RCC 7860 (cell line): ENCODE measurements around the gene CLEC3A.
A peak's percentile ranks its signal among the peaks of the same experiment; 100 is the strongest.
"Not testable (repeated sequence)": the region's sequence is repeated elsewhere in the genome, so short reads cannot be mapped to it uniquely, and the experiment has no call there.

Source experiments
- DNase-seq: peaks from one replicate; pipeline ENCODE4 v3.0.0-alpha.2; 2015; ENCODE audit warnings: low spot score
- FAIRE-seq: peaks from 2 replicates; lab custom pipeline; 2012; peaks lifted over from hg19 to GRCh38; lab: Jason Lieb, UNC

The CLEC3A gene, protein sequence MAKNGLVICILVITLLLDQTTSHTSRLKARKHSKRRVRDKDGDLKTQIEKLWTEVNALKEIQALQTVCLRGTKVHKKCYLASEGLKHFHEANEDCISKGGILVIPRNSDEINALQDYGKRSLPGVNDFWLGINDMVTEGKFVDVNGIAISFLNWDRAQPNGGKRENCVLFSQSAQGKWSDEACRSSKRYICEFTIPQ

DNA sequence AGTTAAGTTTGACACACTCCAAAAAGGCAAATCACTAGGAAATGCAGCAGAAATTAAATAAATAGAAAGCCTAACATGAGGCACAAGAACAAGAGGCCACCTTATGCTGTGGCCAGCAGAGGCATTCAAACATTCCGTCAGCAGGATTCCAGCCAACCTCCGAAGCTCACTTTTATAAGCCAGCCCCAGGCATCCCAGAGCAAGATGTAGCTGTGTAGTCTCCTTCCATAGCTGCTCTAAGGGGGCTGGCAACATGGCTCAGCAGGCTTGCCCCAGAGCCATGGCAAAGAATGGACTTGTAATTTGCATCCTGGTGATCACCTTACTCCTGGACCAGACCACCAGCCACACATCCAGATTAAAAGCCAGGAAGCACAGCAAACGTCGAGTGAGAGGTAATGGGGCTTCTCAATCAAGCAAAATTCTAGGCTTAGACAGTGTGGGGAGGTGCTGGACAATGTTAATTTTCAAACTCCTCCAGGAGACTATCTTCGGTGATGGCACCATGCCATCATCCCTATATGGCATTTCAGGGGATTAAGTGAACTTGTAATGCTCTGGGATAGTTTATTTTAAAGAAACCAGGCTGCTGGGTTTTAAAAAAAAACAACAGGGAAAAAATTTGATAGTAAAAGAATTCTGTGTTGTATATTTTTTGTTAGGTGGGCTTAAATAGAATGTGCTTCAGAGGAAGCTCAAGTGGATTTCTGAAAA, at the start of gene CLEC3A:
TSS of gene CLEC3A (plus strand) at position 202 of the 714 bp plus-strand sequence. CDS start at position 281, 79 bp downstream.
- no peak for DNase-seq
- no peak for FAIRE-seq

GRCh38 chr16:77974883-77975282, 47.5 kb upstream of the CLEC3A start:
- no peak for DNase-seq
- FAIRE-seq = no peak

DNA sequence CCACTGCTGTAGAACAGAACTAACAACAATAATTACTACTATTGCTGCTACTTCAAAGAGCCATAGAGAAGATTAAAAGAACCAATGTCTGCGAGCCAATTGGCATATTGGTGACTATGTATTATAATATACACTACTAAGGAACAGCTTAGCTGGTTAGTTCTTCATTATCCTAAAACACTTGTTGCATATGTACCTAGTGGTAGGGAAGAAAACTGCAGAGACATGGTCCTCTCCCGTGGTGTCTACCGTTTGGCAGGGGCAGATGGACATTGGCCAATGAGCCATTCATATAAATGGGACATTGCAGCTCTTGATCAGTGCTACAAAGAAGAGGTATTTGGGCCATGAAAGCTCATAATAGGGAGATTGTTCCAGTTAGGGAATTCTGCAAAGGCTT, 46.4 kb upstream of the CLEC3A start:
- DNase-seq (no peak), FAIRE-seq (no peak)

- DNase-seq (no peak), FAIRE-seq (no peak)
Observed at GRCh38 chr16:77977339-77977738, 45.0 kb upstream of the CLEC3A start.

DNA sequence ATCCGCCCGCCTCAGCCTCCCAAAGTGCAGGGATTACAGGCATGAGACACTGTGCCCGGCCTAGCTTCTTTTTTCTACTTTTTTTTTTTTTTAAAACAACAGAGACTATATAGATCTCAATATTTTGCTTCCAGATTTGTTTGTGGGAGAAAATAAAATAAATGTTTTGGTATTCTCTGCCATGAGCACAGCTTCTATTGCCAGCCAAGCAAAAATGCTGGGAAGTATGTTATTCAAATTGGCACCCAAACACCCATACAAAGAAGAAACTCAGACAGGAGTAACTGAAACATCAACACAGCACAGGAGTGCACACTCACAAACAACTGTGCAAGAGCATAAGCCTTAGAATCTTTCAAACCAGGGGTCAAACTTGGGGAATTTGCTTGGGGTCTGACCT, 37.2 kb upstream of the CLEC3A start:
- DNase-seq = no peak
- FAIRE-seq = no peak

GRCh38 chr16:77986011-77986740, 36.2 kb upstream of the CLEC3A start:
- no peak for FAIRE-seq
- DNase-seq = no peak

DNA sequence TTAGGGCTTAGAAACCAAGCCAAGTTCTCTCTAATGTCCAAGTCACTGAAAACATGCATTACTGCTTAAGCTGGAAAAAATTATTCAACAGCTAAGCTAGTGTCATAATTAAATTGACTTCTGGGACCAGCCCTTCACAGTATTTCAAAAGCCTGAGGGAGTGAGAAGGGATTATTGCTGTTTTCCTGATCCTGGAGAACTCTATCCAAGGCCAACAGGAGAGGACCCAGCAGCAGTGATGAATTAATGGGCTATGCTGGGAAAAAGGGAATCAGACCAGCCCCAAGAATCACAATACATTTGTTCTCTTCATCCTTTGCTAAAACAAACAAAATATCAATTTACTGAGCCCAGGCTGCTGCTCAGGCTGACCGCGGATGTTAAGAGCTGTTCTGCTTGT, 34.5 kb upstream of the CLEC3A start:
- DNase-seq (no peak), FAIRE-seq (no peak)

- DNase-seq = no peak
- no peak for FAIRE-seq
Observed at GRCh38 chr16:77989846-77990245, 32.5 kb upstream of the CLEC3A start.

DNA sequence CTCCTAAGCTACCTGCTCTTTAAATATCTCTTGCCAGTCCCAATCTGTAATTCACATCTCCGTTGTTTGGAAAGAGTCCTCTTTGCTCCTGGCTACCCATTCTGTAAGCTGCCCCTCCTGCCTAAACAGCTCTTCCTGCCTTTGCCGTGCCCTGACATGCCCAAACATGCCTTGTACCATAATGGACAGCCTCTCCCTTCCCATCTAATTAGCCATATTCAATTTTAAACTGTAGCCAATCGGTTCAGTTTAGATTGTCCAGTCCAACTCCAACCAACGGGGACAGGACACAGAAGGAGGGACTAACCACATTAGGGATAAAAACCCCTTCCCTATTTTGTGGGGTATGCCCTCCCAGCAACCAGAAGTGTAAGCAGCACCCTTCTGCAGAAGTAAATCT, 30.6 kb upstream of the CLEC3A start:
- DNase-seq = no peak
- FAIRE-seq = no peak

DNA sequence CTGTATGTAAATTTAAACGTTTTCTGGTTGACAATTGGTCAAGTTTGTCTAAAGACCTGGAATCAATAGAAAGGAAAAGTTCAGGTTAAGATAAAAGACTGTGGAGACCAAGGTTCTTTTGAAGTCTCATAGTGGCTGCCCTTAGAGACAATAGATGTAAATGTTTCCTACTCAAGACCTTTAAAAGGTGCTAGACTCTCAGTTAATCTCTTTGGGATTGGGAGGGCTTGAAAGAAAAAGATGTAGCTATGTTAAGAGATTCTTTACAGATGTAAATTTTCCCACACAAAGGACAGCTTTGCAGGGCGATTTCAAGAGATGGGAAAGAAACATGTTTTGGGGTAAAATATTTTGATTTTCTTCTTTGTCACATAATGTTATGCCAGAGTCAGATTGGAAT, 30.0 kb upstream of the CLEC3A start:
- not testable (repeated sequence) for FAIRE-seq, DNase-seq

DNA sequence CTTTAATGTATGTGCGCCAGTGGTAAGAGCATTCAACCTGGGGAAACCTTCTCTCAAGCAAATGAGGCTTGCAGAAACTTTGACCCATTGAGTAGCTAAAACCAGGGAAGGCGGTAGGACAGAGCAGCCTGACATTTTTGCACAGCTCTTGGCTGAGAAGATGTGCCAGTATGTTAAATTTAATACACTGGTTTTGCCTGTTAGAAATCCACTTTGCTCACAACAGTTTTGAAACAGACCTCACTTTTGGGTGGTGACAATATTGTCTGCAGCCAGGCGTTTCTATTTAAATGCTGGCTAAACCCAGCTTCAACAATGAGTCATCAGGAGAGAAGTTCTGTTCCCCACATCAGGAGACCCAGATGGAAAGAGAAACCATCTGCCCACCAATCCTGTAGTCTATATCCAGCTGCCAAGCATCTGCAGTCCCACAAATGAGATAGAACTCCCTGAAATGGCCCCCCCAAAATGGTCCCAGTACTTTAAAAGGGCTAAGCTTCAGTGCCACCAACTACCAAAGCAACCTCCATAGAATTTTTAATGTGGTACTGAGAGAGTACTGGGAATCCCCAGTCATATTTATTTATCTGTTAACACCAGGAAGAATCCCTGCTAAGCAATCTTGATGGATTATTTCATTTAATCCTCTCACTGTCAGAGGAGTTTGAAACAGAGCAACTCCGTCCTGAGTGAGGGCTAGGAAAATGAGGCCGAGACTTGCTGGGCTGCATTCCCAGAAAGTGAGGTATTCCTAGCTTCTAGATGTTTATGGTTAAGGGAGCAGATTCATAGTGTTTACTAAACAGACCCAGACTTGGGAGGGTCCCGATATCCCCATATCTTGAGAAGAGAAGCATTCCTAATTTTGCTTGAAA, 29.0 kb upstream of the CLEC3A start:
- FAIRE-seq (no peak), DNase-seq (no peak)

DNA sequence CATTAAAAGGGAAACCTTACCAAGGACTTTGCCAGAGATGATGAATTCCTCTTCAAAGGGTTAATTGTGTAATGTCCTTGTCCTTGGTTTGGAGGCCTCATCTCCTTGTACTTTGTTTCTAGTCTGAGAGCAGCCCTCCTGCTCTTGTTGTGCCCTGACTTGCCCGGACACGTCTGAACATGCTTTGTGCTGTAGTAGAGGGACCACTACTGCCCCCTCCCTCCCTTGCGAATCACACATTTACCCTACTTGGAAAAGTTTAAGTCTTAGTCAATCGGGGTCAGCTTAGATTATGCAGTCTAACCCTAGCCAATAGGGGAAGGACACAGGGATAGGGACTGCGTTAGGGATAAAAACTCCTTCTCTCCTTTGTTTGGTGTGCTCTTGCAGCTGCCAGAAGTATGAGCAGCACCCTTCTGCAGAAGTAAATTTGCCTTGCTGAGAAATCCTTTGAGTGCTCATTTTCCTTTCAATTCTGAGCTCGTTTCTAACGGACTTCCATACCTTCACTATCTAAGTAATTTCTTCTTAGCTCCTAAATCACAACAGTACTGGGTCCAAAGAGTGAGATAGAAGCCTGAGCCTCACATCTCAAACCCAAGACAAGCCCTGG, 26.4 kb upstream of the CLEC3A start:
- FAIRE-seq (no peak), DNase-seq (no peak)

DNA sequence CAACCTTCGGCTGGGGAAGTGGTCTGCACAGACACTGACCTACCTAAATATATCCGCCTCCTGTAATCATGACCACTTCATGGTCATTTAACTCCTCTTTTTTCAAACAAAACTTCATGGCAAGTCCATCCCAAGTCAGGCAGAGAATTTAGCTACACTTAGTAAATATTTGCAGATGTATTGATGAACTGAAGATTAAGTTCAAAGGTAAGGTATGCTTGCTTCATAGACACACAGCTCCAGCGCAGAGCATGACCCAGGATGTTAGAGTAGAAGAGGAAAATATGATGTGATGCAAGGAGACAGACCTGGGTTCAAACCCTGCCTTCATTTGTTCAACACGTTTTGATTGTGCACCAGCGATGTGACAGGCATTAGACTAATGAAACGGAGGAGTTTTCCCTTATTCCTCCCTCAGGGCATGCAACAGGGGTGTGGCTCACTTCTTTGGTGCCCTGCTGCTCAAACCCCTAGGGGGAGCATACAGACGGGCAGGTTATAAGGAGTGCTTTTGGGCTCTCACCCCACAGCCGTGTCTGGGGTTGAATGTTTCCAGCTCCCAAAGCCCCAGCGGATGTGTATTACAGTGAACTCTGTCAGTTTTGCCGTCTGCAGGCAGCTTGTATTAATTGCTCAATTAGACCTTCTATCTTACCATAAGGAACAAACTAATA, 23.9 kb upstream of the CLEC3A start:
- DNase-seq (no peak), FAIRE-seq (no peak)

DNA sequence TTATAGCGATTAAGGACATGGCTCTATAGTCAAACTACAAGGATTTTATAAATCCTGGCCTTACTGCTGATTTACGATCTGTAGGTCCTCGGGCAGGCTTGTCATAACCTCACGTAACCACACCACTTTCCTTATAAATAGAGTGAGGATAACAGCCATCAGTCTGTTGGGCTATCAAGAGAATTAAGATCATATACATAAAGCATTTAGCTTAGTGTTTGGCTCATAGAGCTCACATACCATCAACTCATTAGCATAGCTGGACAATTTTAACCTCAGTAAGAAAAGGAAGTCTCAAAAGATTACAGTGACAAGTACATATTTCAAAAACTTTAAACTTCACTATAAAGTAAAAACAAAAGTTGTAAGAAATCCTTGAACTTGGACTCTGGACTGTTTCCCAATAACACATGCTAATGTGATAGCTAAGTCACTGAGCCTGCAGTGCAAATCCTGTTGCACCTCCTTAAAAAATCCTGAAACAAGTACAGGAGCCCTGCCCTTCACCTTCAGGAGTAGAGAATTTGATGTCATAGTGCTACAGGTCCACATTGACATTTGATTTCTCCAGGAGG, 20.8 kb upstream of the CLEC3A start:
- no peak for FAIRE-seq
- DNase-seq = no peak

DNA sequence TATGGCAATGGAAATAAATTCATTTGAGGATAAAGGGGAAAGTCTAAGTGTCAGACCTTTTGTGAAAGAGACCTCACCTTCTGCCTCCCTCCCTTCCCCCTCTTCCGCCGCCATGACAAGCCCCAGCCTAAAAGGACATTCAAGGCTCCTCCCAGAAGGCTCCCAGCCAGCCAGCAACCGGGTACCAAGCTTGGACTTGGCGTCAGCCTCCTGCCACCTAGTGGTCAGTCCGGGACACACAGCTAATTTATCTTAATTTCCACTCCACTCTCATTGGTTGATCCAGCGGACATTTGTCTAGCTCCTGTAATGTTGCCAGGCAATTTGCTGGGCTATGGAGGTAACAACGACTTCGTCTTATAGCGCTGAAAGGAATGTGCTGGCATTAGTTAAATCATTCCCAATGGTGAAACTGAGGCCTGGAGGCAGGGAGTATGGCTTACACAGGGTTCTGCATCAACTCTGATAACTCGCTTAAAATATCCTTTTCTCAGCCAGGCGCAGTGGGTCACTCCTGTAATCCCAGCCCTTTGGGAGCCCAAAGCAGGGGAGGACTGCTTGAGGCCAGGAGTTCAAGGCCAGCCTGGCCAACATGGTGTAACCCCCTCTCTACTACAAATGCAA, 19.3 kb upstream of the CLEC3A start:
- FAIRE-seq (peak; percentile 66), DNase-seq (peak; percentile 59)

DNA sequence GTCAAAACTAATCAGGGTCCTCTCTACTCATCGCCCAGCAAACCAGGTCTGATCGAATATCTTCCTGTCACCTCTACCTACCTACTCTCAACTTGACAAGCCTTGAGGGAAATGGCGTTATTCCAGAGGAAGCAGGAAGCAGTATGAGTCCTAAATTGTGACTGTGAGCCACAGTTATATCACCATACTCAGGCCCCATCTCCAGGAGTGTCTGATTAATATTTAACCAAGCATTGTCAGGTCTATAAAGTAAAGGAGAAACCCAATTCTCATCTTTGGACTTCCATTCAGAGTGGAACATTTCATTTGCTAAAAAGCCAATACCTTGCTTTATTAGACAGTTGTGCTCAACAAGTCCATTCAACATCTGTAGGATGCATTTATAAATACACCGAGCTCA, 17.8 kb upstream of the CLEC3A start:
- DNase-seq = no peak
- FAIRE-seq = no peak

DNA sequence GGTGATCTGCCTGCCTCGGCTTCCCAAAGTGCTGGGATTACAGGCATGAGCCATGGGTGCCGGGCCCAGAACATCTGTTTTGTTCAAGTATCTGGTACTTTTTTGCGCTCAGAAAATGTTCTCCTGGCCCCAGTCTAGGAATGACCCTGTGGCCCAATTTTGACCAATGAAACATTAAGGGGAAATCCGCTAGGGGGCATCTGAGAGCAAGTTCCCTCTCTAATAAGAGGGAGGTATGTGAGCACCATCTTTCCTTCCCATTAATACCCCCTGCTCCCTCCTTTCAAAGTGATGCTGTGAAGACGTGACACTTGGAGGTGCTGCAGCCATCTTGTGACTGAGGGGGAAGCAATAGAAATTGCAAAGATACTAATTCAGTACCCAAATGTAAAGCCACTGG, 16.5 kb upstream of the CLEC3A start:
- FAIRE-seq (no peak), DNase-seq (no peak)

DNA sequence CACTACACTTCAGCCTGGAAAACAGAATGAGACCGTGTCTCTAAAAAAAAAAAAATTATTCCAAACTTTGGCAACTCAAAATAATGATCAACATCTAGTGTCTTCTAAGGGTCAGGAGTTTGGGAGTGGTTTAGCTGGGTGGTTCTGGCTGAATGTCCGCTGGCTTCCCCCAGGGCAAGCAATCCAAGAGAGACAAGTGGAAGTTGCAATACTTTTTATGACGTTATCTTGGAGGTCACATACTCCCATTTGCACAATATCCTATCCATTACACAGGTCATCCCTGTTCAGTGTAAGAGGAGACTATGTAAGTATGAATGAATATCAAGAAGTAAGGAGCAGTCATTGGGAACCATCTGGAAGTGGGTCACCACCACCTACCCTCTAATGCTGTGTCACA, 15.2 kb upstream of the CLEC3A start:
- FAIRE-seq = no peak
- no peak for DNase-seq

DNA sequence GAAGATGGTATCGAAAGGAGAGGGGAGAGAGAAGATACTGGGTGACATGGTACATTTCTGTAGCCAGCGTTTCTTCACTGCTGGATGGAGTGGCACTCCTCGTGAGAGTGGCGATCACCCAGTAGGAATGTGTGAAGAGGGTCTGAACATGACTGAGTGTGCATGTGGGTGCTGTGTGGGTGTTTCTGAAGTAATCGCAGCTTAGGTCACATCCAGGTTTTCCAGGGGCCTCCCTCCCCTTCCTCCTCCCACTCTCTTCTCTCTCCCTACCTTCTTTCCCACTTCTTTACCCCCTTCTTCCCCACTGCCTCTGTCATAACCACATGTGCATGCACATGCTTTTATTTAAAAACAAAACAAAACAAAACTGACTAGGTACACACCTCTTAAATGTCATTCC, 1.8 kb downstream of the CLEC3A start:
- DNase-seq (no peak), FAIRE-seq (no peak)
